NCI-H1930 (cell line): Measurements from ENCODE around the gene ZCCHC14.

Source experiments
- DNase-seq, 2 experiments: peaks; one replicate each; lab custom pipeline; 2025; lab: John Stamatoyannopoulos, UW

ZCCHC14 gene

DNA sequence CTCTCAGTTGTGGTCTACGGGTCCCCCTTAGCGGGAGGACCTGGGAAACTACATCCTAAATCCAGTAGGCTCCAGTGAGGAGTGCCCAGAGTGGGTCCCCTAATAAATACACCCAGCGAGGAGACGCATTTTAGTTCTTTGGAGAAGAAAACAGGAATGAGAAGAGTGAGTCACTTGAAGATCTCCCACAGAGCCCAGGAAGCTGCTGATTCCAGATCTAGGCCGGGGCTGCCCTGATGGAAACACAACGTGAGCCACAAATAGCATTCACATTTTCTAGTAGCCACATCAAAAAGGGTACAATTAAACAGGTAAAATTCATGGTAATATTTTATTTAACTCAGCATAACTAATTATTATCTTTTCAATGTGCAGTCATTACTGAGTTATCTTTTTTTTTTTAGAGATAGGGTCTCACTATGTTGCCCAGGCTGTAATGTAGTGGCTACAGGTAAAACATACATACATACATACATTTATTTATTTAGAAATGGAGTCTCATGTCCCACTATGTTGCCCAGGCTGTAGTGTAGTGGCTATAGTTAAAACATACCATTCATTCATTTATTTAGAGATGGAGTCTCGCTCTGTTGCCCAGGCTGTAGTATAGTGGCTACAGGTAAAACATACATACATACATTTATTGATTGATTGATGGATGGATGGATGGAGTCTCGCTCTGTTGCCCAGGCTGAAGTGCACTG, 130.8 kb downstream of the ZCCHC14 start:
- no peak for DNase-seq

DNA sequence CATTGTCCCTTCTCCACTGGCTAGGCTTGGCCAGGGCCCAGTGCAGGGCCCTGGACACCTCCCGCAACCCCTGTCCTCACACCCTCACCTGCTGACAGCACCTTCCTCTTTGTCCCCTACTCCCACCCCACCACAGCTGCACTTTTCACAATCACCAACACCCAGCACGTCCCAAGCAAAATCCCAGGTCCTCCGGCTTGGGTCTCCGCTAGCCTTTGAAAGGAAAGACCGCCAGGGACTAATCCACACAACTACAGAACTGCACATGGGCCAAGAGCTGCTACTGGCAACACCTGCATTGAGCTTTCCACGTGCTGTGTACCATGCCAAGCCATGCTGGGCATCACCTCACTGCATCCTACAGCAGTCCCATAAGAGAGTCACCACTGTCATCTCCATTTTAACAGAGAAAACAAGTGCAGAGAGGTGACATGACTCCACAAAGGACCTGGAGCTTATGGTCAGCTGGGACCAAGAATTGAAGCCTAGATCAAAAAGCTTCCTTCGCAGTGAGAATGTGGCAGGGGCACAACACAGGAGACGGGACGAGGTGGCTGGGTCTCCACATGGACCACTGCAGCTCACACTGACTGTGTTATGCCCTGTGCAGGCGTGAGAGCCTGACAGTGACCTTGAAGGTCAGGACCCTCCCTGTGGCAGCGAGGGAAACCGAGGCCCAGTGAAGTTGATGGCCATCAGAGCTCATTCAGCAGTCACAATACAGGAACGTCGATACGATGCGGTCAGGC, 131.8 kb downstream of the ZCCHC14 start:
- DNase-seq: no peak

DNA sequence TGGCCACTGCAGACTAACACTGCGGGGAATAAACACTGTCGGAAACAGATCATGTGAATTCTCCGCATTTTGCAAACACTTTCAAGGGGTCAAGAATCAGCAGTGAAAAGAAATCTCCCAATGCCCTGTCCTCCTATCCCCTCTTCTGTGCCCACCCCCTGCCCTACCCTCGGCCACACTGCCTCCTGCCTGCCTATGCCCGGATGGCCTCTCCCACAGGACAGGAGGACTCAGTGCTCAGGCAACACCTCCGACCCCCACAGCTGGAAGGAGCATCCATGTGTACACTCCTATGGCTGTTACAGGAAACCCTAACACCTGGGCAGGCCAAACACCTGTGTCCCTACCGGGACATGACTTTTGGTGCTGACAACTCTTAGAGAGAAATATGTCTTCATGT, 133.7 kb downstream of the ZCCHC14 start:
- DNase-seq: no peak

DNA sequence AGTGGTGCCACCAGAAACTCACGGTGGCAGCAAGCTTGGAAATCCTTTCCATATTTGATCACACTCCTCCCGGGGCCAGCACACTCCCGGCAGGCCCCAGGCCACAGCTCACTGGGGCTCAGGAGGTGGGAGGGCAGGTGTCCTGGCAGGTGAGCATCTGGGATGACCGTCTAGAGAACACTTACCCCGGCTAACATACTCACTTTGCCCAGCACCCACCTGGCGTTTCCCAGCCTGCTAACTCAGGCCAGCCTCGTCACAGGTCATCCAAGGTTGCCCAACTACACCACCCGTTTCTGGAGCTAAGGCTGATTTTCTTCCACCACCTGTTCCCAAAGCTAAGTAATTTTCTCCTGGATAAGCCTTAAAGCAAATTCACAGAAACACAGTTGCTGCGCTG, 134.1 kb downstream of the ZCCHC14 start:
- no peak for DNase-seq

DNA sequence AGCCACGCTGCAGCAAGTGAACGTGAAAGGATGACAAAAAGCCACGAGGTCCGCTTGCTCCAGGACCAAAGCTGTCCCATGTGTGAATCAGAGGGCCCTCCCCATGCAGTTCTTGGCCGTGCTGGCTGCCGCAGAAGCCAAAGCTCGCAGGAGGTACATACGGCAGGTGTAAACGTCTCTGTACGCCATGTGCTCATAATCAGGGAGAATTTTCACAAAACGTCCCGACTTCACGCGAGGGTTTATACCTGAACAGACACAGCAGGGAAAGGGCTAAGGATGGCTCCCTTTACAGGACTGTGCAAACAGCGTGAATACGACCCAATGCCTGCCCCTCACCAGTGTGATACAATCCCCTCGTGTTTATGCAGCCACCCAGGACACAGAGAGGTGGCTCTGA, 134.6 kb downstream of the ZCCHC14 start:
- DNase-seq: no peak

DNA sequence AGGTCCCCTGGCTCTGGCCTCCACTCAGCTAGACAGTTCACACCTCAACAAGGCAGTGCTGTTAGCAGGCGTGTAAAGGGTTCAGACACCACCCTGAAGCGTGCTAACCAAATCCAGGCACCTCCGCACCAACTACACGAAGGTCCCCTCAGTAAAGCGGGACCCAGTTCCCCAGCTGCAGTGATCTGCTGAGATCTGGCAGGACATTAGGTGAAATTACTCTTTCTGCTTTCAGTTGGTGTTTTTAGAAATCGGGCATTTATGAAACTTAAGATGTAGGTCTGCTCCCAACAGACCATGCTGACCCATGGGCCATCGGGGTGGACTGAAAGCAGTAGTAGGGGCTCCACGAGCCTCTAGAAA, 136.4 kb downstream of the ZCCHC14 start:
- no peak for DNase-seq
